ENCODE data around the gene IL17REL. TPM values are rescaled to one million over a fixed set of nuclear protein-coding genes. Genes with fewer than 3 reads are reported as not detected.
A peak's percentile ranks its signal among the peaks of the same experiment; 100 is the strongest.

Gene IL17REL
- total and polyA plus RNA-seq, 2 of the 13 experiments (the other 11 are each of a cell fraction or from before 2014, with no cell fraction given), result not detected

DNA sequence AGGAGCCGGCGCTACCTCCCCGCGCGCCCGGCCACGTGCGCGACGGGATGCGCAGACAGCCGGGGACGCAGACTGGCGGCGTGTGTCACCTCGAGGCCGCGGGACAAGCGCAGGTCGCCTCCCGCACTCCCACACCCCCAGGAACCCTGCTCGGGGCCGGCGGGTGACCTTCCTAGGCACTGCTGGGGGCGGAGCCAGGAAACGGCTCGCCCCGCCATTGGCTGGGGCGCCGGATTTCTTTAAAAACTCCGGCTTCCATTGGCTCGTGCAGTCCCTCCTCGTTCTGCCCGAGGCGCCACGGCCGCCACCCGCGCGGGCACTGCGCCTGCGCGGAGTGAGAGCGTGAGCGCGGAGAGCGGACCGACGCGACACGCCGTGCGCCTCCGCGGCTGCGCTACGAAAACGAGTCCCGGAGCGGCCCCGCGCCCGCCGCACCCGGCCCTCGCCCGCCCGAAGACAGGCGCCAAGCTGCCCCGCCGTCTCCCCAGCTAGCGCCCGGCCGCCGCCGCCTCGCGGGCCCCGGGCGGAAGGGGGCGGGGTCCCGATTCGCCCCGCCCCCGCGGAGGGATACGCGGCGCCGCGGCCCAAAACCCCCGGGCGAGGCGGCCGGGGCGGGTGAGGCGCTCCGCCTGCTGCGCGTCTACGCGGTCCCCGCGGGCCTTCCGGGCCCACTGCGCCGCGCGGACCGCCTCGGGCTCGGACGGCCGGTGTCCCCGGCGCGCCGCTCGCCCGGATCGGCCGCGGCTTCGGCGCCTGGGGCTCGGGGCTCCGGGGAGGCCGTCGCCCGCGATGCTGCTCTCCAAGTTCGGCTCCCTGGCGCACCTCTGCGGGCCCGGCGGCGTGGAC is 52.2 kb downstream of the IL17REL start, which contains the start of gene PIM3 (continued):
- TF ChIP-seq HHEX (CRISPR knock-in tag; IDR thresholded peaks at IDR 0.05) (no peak), IRX3 (CRISPR knock-in tag; IDR thresholded peaks at IDR 0.05; ENCODE audit: borderline replicate concordance, low read depth) (0 out of 2 replicates have a peak, but pooled peaks have one; percentile 26), HNRNPLL (IDR thresholded peaks at IDR 0.05; ENCODE audit: low read depth, low read length, poor library complexity, severe bottlenecking) (peak; percentile 60), ZNF3 (CRISPR knock-in tag; IDR thresholded peaks at IDR 0.05) (no peak), PAWR (CRISPR knock-in tag; IDR thresholded peaks at IDR 0.05; ENCODE audit: borderline replicate concordance) (no peak), ZFP36L1 (CRISPR knock-in tag; IDR thresholded peaks at IDR 0.05) (0 out of 2 replicates have a peak, but pooled peaks have one; percentile 2), ZNF180 (CRISPR knock-in tag; IDR thresholded peaks at IDR 0.05; ENCODE audit: borderline replicate concordance, low read depth) (0 out of 2 replicates have a peak, but pooled peaks have one; percentile 18), ESRRA (CRISPR knock-in tag; IDR thresholded peaks at IDR 0.05; ENCODE audit: low read depth) (peak; percentile 73; the same call in 1 of the 2 replicates), ZFP41 (CRISPR knock-in tag; IDR thresholded peaks at IDR 0.05; ENCODE audit: borderline replicate concordance) (0 out of 2 replicates have a peak, but pooled peaks have one; percentile 77), FOXA1 (IDR thresholded peaks at IDR 0.05) (no peak), FOXA1 (CRISPR knock-in tag; IDR thresholded peaks at IDR 0.05) (no peak; the same call in 1 of the 2 replicates), ZNF792 (CRISPR knock-in tag; IDR thresholded peaks at IDR 0.05) (0 out of 2 replicates have a peak, but pooled peaks have one; percentile 58), ZNF772 (CRISPR knock-in tag; IDR thresholded peaks at IDR 0.05) (peak; percentile 66; the same call in 1 of the 2 replicates), ZNF644 (CRISPR knock-in tag; IDR thresholded peaks at IDR 0.05; ENCODE audit: low read depth) (no peak), SP1 (IDR thresholded peaks at IDR 0.05) (no peak), SP1 (CRISPR knock-in tag; IDR thresholded peaks at IDR 0.05) (peak; percentile 84), ZNF251 (CRISPR knock-in tag; IDR thresholded peaks at IDR 0.05) (no peak), TAF1 (CRISPR knock-in tag; IDR thresholded peaks at IDR 0.05) (peak; percentile 73), RAD21 (CRISPR knock-in tag; IDR thresholded peaks at IDR 0.05) (peak; percentile 60; the same call in 1 of the 2 replicates), ZNF562 (CRISPR knock-in tag; IDR thresholded peaks at IDR 0.05; ENCODE audit: borderline replicate concordance) (no peak), RARA (CRISPR knock-in tag; IDR thresholded peaks at IDR 0.05) (peak; percentile 81), ETV5 (CRISPR knock-in tag; IDR thresholded peaks at IDR 0.05; ENCODE audit: borderline replicate concordance) (peak; percentile 84), FOXM1 (CRISPR knock-in tag; IDR thresholded peaks at IDR 0.05) (0 out of 2 replicates have a peak, but pooled peaks have one; percentile 22)
- TF ChIP-seq, protein P1, sequence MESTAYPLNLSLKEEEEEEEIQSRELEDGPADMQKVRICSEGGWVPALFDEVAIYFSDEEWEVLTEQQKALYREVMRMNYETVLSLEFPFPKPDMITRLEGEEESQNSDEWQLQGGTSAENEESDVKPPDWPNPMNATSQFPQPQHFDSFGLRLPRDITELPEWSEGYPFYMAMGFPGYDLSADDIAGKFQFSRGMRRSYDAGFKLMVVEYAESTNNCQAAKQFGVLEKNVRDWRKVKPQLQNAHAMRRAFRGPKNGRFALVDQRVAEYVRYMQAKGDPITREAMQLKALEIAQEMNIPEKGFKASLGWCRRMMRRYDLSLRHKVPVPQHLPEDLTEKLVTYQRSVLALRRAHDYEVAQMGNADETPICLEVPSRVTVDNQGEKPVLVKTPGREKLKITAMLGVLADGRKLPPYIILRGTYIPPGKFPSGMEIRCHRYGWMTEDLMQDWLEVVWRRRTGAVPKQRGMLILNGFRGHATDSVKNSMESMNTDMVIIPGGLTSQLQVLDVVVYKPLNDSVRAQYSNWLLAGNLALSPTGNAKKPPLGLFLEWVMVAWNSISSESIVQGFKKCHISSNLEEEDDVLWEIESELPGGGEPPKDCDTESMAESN (CRISPR knock-in tag; conservative IDR thresholded peaks at IDR 0.05), result no peak
- TF ChIP-seq, protein P2, sequence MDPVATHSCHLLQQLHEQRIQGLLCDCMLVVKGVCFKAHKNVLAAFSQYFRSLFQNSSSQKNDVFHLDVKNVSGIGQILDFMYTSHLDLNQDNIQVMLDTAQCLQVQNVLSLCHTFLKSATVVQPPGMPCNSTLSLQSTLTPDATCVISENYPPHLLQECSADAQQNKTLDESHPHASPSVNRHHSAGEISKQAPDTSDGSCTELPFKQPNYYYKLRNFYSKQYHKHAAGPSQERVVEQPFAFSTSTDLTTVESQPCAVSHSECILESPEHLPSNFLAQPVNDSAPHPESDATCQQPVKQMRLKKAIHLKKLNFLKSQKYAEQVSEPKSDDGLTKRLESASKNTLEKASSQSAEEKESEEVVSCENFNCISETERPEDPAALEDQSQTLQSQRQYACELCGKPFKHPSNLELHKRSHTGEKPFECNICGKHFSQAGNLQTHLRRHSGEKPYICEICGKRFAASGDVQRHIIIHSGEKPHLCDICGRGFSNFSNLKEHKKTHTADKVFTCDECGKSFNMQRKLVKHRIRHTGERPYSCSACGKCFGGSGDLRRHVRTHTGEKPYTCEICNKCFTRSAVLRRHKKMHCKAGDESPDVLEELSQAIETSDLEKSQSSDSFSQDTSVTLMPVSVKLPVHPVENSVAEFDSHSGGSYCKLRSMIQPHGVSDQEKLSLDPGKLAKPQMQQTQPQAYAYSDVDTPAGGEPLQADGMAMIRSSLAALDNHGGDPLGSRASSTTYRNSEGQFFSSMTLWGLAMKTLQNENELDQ (CRISPR knock-in tag; IDR thresholded peaks at IDR 0.05; ENCODE audit: borderline replicate concordance), result no peak
- TF ChIP-seq, protein P3, sequence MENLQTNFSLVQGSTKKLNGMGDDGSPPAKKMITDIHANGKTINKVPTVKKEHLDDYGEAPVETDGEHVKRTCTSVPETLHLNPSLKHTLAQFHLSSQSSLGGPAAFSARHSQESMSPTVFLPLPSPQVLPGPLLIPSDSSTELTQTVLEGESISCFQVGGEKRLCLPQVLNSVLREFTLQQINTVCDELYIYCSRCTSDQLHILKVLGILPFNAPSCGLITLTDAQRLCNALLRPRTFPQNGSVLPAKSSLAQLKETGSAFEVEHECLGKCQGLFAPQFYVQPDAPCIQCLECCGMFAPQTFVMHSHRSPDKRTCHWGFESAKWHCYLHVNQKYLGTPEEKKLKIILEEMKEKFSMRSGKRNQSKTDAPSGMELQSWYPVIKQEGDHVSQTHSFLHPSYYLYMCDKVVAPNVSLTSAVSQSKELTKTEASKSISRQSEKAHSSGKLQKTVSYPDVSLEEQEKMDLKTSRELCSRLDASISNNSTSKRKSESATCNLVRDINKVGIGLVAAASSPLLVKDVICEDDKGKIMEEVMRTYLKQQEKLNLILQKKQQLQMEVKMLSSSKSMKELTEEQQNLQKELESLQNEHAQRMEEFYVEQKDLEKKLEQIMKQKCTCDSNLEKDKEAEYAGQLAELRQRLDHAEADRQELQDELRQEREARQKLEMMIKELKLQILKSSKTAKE (CRISPR knock-in tag; IDR thresholded peaks at IDR 0.05; ENCODE audit: borderline replicate concordance), result peak; percentile 88

All from HepG2 (cell line).